ENCODE data around the gene GLRA1.

- no peak for TF ChIP-seq POLR2AphosphoS5 (IDR thresholded peaks at IDR 0.05; ENCODE audit: low read depth, low read length)
- no peak for TF ChIP-seq POLR2A (IDR thresholded peaks at IDR 0.05; ENCODE audit: low read depth, low read length)
- TF ChIP-seq SPI1 (IDR thresholded peaks at IDR 0.05; ENCODE audit: low read depth, low read length) = no peak
- no peak for TF ChIP-seq TAF1 (IDR thresholded peaks at IDR 0.05; ENCODE audit: low read depth, low read length)
- no peak for TF ChIP-seq PAX5 (IDR thresholded peaks at IDR 0.05; ENCODE audit: insufficient read depth, low read length, severe bottlenecking)
- no peak for TF ChIP-seq POU2F2 (IDR thresholded peaks at IDR 0.05; ENCODE audit: low read depth, low read length)
These were observed 124.1 kb downstream of the GLRA1 start for GRCh38 chr5:151800532-151800931.
